Panc1 (cell line): ENCODE data around the gene ZNF593OS.

Experiments
- CTCF ChIP-seq: fragments of 450-650 bp; IDR thresholded peaks from 2 replicates; pipeline ENCODE4 v1.5.1; 2017; ENCODE audit warnings: mild to moderate bottlenecking
- TF ChIP-seq, protein P1 (sequence below), 2 experiments: IDR thresholded peaks; 2 replicates each; pipeline ENCODE4 v1.6.1; 2011 to 2012; ENCODE audit warnings: low read depth in 2 of 2, control low read depth in 1 of 2, low read length in 1 of 2, mild to moderate bottlenecking in 1 of 2, moderate library complexity in 1 of 2; ENCODE audit not compliant: insufficient read depth in 1 of 2

DNA sequence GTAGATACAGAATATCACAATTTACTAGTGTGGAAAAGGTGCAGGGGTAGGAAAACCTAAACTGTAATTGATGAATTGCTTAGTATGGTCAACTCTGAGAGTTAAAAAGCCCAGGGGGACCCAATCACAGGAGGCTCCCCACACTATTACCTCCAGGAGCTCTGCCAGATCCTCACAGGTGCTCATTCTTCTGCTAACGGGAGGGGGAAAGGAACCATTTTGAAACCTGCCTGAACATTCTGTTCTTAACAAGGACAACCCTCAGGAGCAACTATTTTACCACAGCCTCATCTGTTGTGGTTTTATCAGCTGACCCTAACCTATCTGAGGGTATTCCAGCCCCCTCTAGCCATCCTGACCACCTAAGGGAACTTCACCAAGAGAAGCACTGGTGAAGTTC is 40.9 kb downstream of the ZNF593OS start:
- TF ChIP-seq, protein P1, sequence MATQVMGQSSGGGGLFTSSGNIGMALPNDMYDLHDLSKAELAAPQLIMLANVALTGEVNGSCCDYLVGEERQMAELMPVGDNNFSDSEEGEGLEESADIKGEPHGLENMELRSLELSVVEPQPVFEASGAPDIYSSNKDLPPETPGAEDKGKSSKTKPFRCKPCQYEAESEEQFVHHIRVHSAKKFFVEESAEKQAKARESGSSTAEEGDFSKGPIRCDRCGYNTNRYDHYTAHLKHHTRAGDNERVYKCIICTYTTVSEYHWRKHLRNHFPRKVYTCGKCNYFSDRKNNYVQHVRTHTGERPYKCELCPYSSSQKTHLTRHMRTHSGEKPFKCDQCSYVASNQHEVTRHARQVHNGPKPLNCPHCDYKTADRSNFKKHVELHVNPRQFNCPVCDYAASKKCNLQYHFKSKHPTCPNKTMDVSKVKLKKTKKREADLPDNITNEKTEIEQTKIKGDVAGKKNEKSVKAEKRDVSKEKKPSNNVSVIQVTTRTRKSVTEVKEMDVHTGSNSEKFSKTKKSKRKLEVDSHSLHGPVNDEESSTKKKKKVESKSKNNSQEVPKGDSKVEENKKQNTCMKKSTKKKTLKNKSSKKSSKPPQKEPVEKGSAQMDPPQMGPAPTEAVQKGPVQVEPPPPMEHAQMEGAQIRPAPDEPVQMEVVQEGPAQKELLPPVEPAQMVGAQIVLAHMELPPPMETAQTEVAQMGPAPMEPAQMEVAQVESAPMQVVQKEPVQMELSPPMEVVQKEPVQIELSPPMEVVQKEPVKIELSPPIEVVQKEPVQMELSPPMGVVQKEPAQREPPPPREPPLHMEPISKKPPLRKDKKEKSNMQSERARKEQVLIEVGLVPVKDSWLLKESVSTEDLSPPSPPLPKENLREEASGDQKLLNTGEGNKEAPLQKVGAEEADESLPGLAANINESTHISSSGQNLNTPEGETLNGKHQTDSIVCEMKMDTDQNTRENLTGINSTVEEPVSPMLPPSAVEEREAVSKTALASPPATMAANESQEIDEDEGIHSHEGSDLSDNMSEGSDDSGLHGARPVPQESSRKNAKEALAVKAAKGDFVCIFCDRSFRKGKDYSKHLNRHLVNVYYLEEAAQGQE (IDR thresholded peaks at IDR 0.05; ENCODE audit: insufficient read depth in 1 of 2, low read depth in 2 of 2, low read length in 1 of 2): no peak
- no peak for TF ChIP-seq CTCF
